Activated naive CD4-positive, alpha-beta T cell treated with anti-CD3 and anti-CD28 coated beads, Interleukin-2, amount 50 U/mL, for 24 hours (primary cell): ENCODE data around the gene NFATC1.

Experiments used
- H3K27ac Mint-ChIP-seq: one replicate; pipeline ENCODE4 v1.8.0; 2021; ENCODE audit warnings: mild to moderate bottlenecking, mixed read lengths
- H3K27me3 Mint-ChIP-seq: one replicate; pipeline ENCODE4 v1.8.0; 2021; ENCODE audit warnings: mixed read lengths
- H3K36me3 Mint-ChIP-seq: one replicate; pipeline ENCODE4 v1.8.0; 2021; ENCODE audit warnings: mixed read lengths
- H3K4me1 Mint-ChIP-seq: one replicate; pipeline ENCODE4 v1.8.0; 2021; ENCODE audit warnings: mixed read lengths
- H3K4me3 Mint-ChIP-seq: one replicate; pipeline ENCODE4 v1.8.0; 2021; ENCODE audit warnings: mild to moderate bottlenecking, mixed read lengths
- H3K9me3 Mint-ChIP-seq: one replicate; pipeline ENCODE4 v1.8.0; 2021; ENCODE audit warnings: mixed read lengths

Gene NFATC1

GRCh38 chr18:79457239-79457638, 61.5 kb downstream of the NFATC1 start:
- no peaks in the 10 kb centered on the region for H3K27me3 Mint-ChIP-seq
- no peak overlapping the region for H3K4me3 Mint-ChIP-seq
- peaks cover 1% of the 10 kb centered on the region for H3K36me3 Mint-ChIP-seq
- H3K4me1 Mint-ChIP-seq, result peaks cover 7% of the 10 kb centered on the region
- no peaks in the 10 kb centered on the region for H3K9me3 Mint-ChIP-seq
- H3K27ac Mint-ChIP-seq, result no peak overlapping the region

GRCh38 chr18:79457652-79458051, 61.9 kb downstream of the NFATC1 start:
- Mint-ChIP-seq H3K4me3 (no peak overlapping the region), H3K36me3 (peaks cover 1% of the 10 kb centered on the region), H3K27me3 (no peaks in the 10 kb centered on the region), H3K4me1 (peaks cover 7% of the 10 kb centered on the region), H3K27ac (peak overlapping the region; percentile 35), H3K9me3 (no peaks in the 10 kb centered on the region)

DNA sequence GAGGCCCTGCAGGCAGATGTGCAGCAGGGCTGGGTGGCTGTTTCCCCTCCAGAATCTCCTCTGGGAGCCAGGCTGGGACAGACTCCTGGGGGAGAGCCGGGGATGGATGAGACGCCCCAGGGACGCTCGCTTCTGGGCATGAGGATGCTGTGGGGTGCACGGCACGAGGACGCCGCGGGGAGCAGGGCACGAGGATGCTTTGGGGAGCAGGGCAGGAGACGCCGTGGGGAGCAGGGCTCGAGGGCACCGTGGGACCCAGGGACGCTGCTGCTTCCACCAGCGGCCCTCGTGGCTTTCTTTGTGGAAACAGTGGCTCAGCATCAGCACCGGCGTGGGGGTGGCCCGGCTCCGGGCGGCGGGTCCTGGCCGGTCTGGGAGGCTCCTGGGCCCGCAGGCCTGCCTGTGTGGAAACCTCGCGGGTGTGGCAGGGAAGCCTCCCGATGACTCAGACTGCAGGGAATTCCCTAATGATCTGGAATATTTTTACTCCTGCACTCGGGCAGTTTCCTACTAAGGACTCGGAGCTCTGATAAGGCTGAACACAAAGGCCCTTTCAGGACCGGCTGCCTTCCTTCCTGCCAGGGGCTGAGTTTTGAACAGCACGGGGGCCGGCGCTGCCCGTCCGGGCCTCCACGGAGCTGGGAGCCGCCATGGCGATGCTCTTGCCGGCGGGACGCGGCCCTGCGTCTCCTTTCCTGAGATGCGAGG, 62.6 kb downstream of the NFATC1 start:
- no peak overlapping the region for H3K4me3 Mint-ChIP-seq
- no peaks in the 10 kb centered on the region for H3K9me3 Mint-ChIP-seq
- H3K27ac Mint-ChIP-seq, result peak overlapping the region; percentile 35
- peaks cover 1% of the 10 kb centered on the region for H3K36me3 Mint-ChIP-seq
- no peaks in the 10 kb centered on the region for H3K27me3 Mint-ChIP-seq
- H3K4me1 Mint-ChIP-seq, result peaks cover 7% of the 10 kb centered on the region

DNA sequence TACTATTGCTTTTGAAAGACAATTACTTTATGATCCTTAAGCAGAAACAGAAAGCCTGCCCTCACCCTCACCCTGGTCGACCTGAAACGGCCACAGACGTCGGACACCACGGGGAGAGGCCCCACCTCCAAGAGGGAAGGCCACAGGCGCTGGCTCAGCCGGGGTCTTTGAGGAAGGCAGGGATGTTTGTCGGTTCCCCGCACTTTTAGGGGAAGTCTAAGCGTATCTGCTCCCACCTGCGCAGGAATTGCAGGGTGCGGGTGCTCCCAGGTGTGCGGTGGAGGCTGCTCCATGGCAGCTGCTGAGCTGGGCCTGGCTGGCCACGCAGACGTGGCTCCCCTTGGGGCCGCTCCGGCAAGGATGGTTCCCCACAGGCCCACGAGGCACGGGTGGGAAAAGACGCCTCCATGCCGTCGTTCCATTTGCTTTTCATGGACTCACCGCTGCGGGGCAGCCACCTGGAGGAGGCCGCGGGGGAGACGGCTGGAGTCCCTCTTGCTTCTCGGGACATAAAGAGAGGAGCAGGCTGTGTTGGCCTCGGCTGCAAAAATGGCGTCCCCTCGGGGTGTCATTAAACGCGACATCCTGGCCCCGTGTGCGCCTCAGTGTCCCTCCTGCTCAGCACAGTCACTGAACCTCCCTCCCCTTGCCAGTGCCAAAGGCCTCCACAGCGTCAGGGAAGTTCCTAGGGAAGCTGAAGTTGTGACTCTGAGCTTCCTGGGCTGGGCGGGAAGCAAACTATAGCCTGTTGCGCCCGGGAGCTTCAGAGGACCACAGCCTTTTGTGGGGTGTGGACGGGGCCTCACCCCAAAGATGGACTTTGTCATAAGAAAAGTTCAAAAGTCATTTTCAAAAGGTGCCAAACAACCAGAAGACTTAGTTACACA, 63.4 kb downstream of the NFATC1 start:
- H3K9me3 Mint-ChIP-seq, result no peaks in the 10 kb centered on the region
- no peak overlapping the region for H3K4me3 Mint-ChIP-seq
- H3K4me1 Mint-ChIP-seq, result peaks cover 7% of the 10 kb centered on the region
- H3K27ac Mint-ChIP-seq, result no peak overlapping the region
- H3K36me3 Mint-ChIP-seq, result peaks cover 1% of the 10 kb centered on the region
- no peaks in the 10 kb centered on the region for H3K27me3 Mint-ChIP-seq

- no peak overlapping the region for H3K4me3 Mint-ChIP-seq
- peaks cover 9% of the 10 kb centered on the region for H3K4me1 Mint-ChIP-seq
- H3K36me3 Mint-ChIP-seq, result peaks cover 2% of the 10 kb centered on the region
- no peaks in the 10 kb centered on the region for H3K9me3 Mint-ChIP-seq
- H3K27me3 Mint-ChIP-seq, result no peaks in the 10 kb centered on the region
- H3K27ac Mint-ChIP-seq, result peak overlapping the region; percentile 71
Observed at GRCh38 chr18:79459946-79460480, 64.3 kb downstream of the NFATC1 start.

DNA sequence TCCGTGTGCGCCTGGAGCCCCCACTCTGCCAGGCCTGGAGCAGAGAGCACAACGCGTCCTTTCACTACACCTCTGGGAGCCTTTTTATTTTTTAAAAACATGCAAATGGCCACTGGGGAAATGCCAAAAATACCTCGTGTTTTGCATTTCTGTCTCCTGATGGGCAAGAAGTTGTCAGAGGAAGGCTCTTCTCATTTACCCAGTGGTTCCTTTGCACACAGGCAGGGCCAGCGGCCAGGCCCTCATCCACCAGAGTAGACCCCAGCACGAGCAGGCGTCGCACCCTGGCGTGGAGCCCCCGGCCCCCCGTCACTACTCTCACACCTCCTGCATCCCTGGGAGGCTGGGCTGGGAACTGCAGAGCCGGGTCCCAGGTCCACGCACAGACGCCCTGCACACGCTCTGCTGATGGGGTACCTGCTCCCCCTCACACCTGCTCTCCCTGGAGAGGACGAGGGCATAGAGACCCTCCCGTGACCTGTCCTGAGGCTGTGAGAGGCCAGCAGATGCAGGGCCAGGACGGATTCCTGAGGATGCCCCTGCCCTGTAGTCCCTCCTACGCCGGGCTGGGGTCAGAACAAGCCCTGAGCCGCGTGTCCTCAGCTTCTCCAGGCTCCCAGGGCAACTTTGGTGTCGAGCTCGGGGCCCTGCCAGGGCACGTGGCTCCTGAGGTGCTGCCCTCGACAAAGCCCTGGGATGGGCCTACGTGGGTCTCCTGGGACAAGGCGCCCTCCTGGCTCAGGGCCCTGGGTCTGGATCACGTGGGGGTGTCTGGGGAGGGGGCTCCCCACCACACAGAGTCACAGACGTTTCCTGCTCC, 65.0 kb downstream of the NFATC1 start:
- Mint-ChIP-seq H3K4me3 (no peak overlapping the region), H3K4me1 (peaks cover 11% of the 10 kb centered on the region), H3K27me3 (no peaks in the 10 kb centered on the region), H3K27ac (peak overlapping the region; percentile 71), H3K9me3 (no peaks in the 10 kb centered on the region), H3K36me3 (peaks cover 3% of the 10 kb centered on the region)

DNA sequence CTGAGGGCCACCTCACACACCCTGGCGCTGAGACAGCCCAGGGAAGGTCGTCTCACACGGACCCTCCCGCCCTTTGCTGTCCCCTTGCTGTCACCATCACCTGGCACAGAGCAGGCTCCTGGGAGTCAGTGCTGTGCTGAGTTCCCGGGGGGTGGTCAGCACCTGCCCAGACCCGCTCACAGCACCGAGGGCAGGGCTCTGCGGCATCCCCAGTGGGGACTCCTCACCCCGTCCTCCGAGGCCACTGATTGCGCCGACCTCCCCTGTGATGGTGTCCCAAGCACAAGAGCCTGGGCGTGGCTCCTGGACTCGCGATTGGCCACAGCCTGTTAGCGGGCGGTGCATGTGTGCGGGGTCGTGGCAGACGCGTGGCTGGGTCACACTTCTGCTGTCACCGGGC, 65.9 kb downstream of the NFATC1 start:
- H3K27ac Mint-ChIP-seq, result no peak overlapping the region
- no peaks in the 10 kb centered on the region for H3K27me3 Mint-ChIP-seq
- peaks cover 11% of the 10 kb centered on the region for H3K4me1 Mint-ChIP-seq
- no peak overlapping the region for H3K4me3 Mint-ChIP-seq
- H3K36me3 Mint-ChIP-seq, result peaks cover 3% of the 10 kb centered on the region
- H3K9me3 Mint-ChIP-seq, result no peaks in the 10 kb centered on the region

GRCh38 chr18:79463424-79463960, 67.8 kb downstream of the NFATC1 start:
- H3K4me1 Mint-ChIP-seq, result peaks cover 15% of the 10 kb centered on the region
- no peaks in the 10 kb centered on the region for H3K27me3 Mint-ChIP-seq

GRCh38 chr18:79465392-79465991, 69.8 kb downstream of the NFATC1 start:
- no peak overlapping the region for H3K4me3 Mint-ChIP-seq
- H3K27ac Mint-ChIP-seq, result no peak overlapping the region
- H3K36me3 Mint-ChIP-seq, result peaks cover 4% of the 10 kb centered on the region
- H3K27me3 Mint-ChIP-seq, result no peaks in the 10 kb centered on the region
- peaks cover 8% of the 10 kb centered on the region for H3K4me1 Mint-ChIP-seq
- H3K9me3 Mint-ChIP-seq, result no peaks in the 10 kb centered on the region

More at GRCh38 chr18:79463424-79463960, 67.8 kb downstream of the NFATC1 start:
- no peak overlapping the region for H3K4me3 Mint-ChIP-seq
- H3K27ac Mint-ChIP-seq, result no peak overlapping the region
- peaks cover 4% of the 10 kb centered on the region for H3K36me3 Mint-ChIP-seq
- H3K9me3 Mint-ChIP-seq, result no peaks in the 10 kb centered on the region

DNA sequence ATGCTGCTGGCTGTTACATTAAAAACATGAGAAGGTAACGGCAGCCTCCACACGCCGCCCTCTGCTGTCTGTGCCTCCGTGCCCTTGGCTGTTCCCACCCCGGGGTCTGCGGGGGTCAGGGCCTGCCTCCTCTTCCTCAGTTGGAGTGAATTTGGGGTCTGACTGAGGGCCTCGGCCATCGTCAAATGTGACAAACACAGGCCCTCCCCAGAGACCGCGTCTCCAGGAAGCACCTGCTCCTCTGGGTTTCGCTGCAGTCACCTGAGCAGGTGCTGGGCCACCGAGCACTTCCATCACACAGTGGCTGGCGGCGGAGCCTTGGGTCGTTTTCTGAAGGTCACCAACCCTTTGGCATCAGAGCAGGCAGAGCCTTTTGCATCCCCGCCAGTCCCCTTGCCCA, 70.9 kb downstream of the NFATC1 start:
- no peak overlapping the region for H3K27ac Mint-ChIP-seq
- H3K9me3 Mint-ChIP-seq, result no peaks in the 10 kb centered on the region
- no peaks in the 10 kb centered on the region for H3K27me3 Mint-ChIP-seq
- peaks cover 4% of the 10 kb centered on the region for H3K36me3 Mint-ChIP-seq
- no peak overlapping the region for H3K4me3 Mint-ChIP-seq
- peaks cover 8% of the 10 kb centered on the region for H3K4me1 Mint-ChIP-seq

- H3K36me3 Mint-ChIP-seq, result peaks cover 3% of the 10 kb centered on the region
- no peak overlapping the region for H3K27ac Mint-ChIP-seq
- peaks cover 8% of the 10 kb centered on the region for H3K4me1 Mint-ChIP-seq
Observed at GRCh38 chr18:79467126-79467525, 71.4 kb downstream of the NFATC1 start.

DNA sequence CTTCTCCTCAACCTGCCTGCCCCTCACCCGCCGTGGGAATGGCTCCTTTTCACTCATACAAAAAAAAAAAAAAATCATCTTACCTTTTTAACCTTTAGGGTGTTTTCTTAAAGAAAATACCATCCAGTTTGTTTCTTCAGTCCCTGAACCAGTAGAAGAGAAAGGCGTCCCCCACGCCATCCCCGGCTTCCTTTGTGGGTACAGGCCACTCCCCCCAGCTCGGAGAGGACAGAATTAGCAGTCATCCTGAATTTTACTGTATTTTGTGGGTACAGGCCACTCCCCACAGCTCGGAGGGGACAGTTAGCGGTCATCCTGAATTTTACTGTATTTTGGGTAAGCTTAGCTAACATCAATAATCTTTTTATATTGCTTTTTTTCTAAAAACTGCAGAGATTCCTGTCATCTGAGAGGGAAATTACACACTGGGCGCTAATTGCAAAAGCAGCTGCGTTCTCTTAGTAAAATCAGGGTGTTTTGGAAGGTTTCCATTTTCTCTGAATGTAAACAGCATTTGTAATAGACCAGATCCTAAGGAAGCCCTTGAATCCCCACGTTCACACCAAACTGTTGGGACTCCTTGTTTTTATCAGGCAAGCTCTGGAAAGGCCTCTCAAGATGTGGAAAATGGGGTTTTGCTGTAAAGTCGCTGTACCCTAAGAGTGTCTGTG, 72.5 kb downstream of the NFATC1 start:
- H3K4me3 Mint-ChIP-seq, result no peak overlapping the region
- no peaks in the 10 kb centered on the region for H3K27me3 Mint-ChIP-seq
- H3K27ac Mint-ChIP-seq, result peak overlapping the region; percentile 23
- H3K36me3 Mint-ChIP-seq, result peaks cover 6% of the 10 kb centered on the region
- peaks cover 8% of the 10 kb centered on the region for H3K4me1 Mint-ChIP-seq
- H3K9me3 Mint-ChIP-seq, result no peaks in the 10 kb centered on the region

More at GRCh38 chr18:79467126-79467525, 71.4 kb downstream of the NFATC1 start:
- Mint-ChIP-seq H3K27me3 (no peaks in the 10 kb centered on the region), H3K4me3 (no peak overlapping the region), H3K9me3 (no peaks in the 10 kb centered on the region)

- Mint-ChIP-seq H3K36me3 (peaks cover 6% of the 10 kb centered on the region), H3K27me3 (no peaks in the 10 kb centered on the region), H3K9me3 (no peaks in the 10 kb centered on the region), H3K27ac (no peak overlapping the region), H3K4me1 (peaks cover 8% of the 10 kb centered on the region), H3K4me3 (no peak overlapping the region)
Observed at GRCh38 chr18:79469309-79469708, 73.6 kb downstream of the NFATC1 start.

- no peak overlapping the region for H3K4me3 Mint-ChIP-seq
- no peak overlapping the region for H3K27ac Mint-ChIP-seq
- H3K4me1 Mint-ChIP-seq, result peaks cover 7% of the 10 kb centered on the region
- H3K36me3 Mint-ChIP-seq, result peaks cover 6% of the 10 kb centered on the region
- no peaks in the 10 kb centered on the region for H3K27me3 Mint-ChIP-seq
- H3K9me3 Mint-ChIP-seq, result no peaks in the 10 kb centered on the region
Observed at GRCh38 chr18:79469751-79470505, 74.2 kb downstream of the NFATC1 start.
